HFF-Myc (cell line): ENCODE measurements around the gene LMCD1.

Source experiments
- DNase-seq: peaks from one replicate; pipeline ENCODE4 v3.0.0-alpha.2; 2011; ENCODE audit warnings: low read depth; ENCODE audit errors: extremely low read depth
- H3K4me3 ChIP-seq: replicated peaks from 2 replicates; pipeline ENCODE4 v1.5.1; 2011; ENCODE audit warnings: low read depth, mild to moderate bottlenecking, control low read depth, low read length
- CTCF ChIP-seq: IDR thresholded peaks from 2 replicates; pipeline ENCODE4 v1.5.1; 2012; ENCODE audit warnings: mild to moderate bottlenecking, low read depth, low read length, control low read depth; ENCODE audit errors: missing control alignments

Gene LMCD1

GRCh38 chr3:8488411-8488810 is 13.2 kb upstream of the LMCD1 start:
- no peak overlapping the region for H3K4me3 ChIP-seq
- TF ChIP-seq CTCF: no peak
- no peak for DNase-seq

- no peak overlapping the region for H3K4me3 ChIP-seq
- TF ChIP-seq CTCF: no peak
- DNase-seq: no peak
These were observed 12.7 kb upstream of the LMCD1 start for GRCh38 chr3:8488877-8489276.

- no peak for DNase-seq
- no peak overlapping the region for H3K4me3 ChIP-seq
- no peak for TF ChIP-seq CTCF
These were observed 12.3 kb upstream of the LMCD1 start for GRCh38 chr3:8489278-8489792.

DNA sequence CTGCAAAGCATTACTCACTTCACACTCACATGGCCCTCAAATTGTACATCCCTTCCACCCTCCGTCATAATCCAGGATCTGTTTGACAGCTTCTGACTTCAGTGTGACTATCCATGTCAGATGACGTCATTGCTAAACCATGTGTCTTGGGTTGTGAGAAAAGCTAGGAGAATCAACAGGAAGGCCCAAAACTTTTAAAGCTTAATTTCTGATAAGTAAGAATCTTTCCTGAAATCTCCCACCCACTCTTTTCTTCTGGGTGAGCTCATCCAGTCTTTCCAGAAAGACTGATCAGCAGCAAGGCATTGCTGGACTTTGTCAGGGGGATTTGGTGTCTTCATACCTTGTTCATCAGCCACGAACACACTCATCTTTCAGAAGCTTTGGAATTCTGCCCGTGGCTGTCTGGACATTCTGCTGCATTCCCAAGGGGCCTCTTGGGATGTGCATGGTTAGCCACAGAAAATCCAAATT is 11.5 kb upstream of the LMCD1 start:
- TF ChIP-seq CTCF: no peak
- no peak overlapping the region for H3K4me3 ChIP-seq
- DNase-seq: peak; percentile 62

DNA sequence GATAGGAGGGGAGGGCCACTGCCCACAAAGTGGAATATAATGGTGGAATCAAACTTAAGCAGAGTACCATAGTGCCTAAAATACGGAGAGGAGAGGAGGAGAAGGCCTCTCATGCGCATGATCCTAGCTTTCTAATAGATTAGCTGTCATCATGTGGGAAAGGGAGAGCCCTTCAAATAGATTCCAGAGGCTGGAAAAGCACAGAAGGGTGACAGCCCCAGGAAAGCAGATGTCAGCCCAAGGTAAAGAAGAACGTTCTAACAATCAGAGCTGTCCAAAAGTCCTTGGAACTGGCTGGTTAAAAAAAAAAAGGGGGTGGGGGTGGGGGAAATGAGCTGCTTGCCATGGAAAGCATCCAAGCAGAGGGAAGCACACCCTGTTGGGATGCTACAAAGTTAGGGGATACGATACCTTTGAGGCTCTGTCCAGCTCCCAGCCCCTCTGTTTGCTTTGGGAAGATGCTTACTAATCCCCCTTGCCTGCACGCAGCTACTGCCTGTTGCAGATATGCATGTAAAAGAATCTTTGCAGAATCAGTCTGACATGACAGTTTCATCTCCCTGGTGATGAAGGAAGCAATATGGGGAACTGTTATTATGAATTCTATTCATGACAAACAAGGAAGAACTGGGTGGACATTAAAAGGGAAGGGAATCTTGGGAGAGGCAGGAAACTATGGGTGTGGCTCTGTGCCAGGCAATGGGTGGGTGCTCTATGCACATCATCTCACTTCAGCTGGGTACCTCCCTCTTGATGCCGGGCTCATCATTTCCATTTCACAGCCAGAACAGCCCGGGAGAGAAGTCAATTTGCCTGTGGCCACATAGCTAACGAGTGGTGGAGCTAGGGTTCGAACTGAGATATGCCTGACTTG is 10.1 kb upstream of the LMCD1 start:
- TF ChIP-seq CTCF: no peak
- no peak for DNase-seq
- no peak overlapping the region for H3K4me3 ChIP-seq

- no peak for TF ChIP-seq CTCF
- no peak overlapping the region for H3K4me3 ChIP-seq
- DNase-seq: no peak
These were observed 8.7 kb upstream of the LMCD1 start for GRCh38 chr3:8492744-8493511.
